ENCODE data around the gene DHX38.

DNA sequence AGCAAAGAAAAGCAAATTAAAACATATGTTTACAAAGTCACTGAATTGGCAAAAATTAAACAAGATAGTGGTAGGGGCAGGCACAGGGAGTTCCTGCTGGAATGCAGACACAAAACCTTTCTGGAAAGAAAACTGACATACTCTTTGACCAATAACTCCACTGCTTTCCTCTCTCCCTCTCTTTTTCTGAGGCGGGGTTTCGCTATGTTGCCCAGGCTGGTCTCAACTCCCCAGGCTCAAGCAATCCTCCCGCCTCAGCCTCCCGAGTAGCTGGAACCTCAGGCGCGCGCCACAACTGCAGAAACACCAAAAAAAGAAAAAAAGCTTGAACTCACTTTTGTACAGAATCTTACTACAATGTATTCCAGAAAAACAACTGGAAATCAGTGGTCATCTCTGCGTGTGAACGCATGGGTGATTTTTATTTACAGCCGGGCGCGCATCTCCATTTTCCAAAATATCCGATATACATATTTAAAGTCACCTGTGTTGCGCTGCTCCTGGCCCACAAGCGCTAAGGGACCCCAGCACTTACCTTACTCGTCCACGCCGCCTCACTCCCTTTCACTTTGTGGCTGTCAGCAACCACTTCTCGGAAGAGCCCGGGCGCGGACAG is 707 bp upstream of the DHX38 start:
- TF ChIP-seq EP300 (IDR thresholded peaks at IDR 0.05), result no peak
- no peak for TF ChIP-seq POLR2A (IDR thresholded peaks at IDR 0.05)

Data from stomach (tissue), 4 donors.